B cell (primary cell): ENCODE data around the gene ANKS6. TPM values are rescaled to one million over a fixed set of nuclear protein-coding genes. Genes with fewer than 3 reads are reported as not detected.

Experiments
- ATAC-seq: fragments of 200-7000 bp; cut with Tn5 transposase; one replicate; pipeline ENCODE4 v1.10.0; 2021; ENCODE audit warnings: low read depth, mild to moderate bottlenecking, moderate number of reproducible peaks, moderate library complexity
- CTCF ChIA-PET: fragments of 350-600 bp; sonication (Branson Sonifier 250); formaldehyde crosslinking; loops from one replicate; lab custom pipeline; 2021; ENCODE audit warnings: antibody characterized with exemption, inconsistent platforms; lab: Charles Lee
- POLR2A ChIA-PET: fragments of 350-600 bp; sonication (Branson Sonifier 250); formaldehyde crosslinking; loops from one replicate; lab custom pipeline; 2021; ENCODE audit warnings: antibody characterized with exemption; lab: Charles Lee
- DNase-seq: peaks from one replicate; pipeline ENCODE4 v3.0.0; 2013
- H2AFZ ChIP-seq: 2 replicates; pipeline ENCODE4 v1.6.1; 2012; ENCODE audit warnings: mild to moderate bottlenecking, low read depth, low read length; ENCODE audit not compliant: insufficient read depth, poor library complexity, severe bottlenecking
- H3K27ac ChIP-seq, 2 donors: 1 replicate in 1 of 2; 2 replicates in 1 of 2; pipeline ENCODE4 v1.5.1; 2012 to 2013; ENCODE audit warnings: low read length in 2 of 2, mild to moderate bottlenecking in 2 of 2, moderate library complexity in 1 of 2
- H3K27me3 ChIP-seq, 4 experiments: fragments of 200-600 bp in 1 of 4; sonication (generic) in 1 of 4; replicated peaks in 1 of 4; 1 replicate in 2 of 4; 2 replicates in 2 of 4; pipeline versions ENCODE4 v1.6.1 to v1.7.0; 2013 to 2016; ENCODE audit warnings: low read length in 3 of 4, mild to moderate bottlenecking in 2 of 4, mixed read lengths in 1 of 4, moderate library complexity in 1 of 4; ENCODE audit not compliant: insufficient read depth in 4 of 4, control insufficient read depth in 3 of 4; ENCODE audit errors: control extremely low read depth in 1 of 4
- H3K36me3 ChIP-seq, 2 experiments: replicated peaks in 1 of 2; 1 replicate in 1 of 2; 2 replicates in 1 of 2; pipeline versions ENCODE4 v1.6.1 to v1.7.1; 2013; ENCODE audit warnings: low read length in 1 of 2; ENCODE audit not compliant: insufficient read depth in 2 of 2, control insufficient read depth in 1 of 2; ENCODE audit errors: control extremely low read depth in 1 of 2, extremely low read depth in 1 of 2
- H3K4me1 ChIP-seq, 2 donors: fragments of 200-600 bp in 1 of 2; sonication (generic) in 1 of 2; 1 replicate in 1 of 2; 2 replicates in 1 of 2; pipeline versions ENCODE4 v1.5.1 to v1.6.1; 2013 to 2017; ENCODE audit warnings: low read length in 2 of 2; ENCODE audit not compliant: control insufficient read depth in 2 of 2, insufficient read depth in 2 of 2
- H3K4me2 ChIP-seq: replicated peaks from 2 replicates; pipeline ENCODE3; 2012; ENCODE audit warnings: mild to moderate bottlenecking, low read depth, low read length; ENCODE audit not compliant: poor library complexity, severe bottlenecking
- H3K4me3 ChIP-seq, 5 experiments: fragments of 200-600 bp in 1 of 5; sonication (generic) in 1 of 5; 1 replicate in 3 of 5; 2 replicates in 2 of 5; pipeline versions ENCODE4 v1.5.1 to v1.7.0; 2011 to 2016; ENCODE audit warnings: low read length in 4 of 5, mild to moderate bottlenecking in 4 of 5, low read depth in 2 of 5, control low read depth in 1 of 5, moderate library complexity in 1 of 5; ENCODE audit not compliant: insufficient read depth in 1 of 5; ENCODE audit errors: control extremely low read depth in 1 of 5, extremely low read depth in 1 of 5
- H3K79me2 ChIP-seq: fragments of 200-600 bp; sonication (generic); one replicate; pipeline ENCODE4 v1.6.0; 2016; ENCODE audit warnings: low read length; ENCODE audit not compliant: control insufficient read depth, insufficient read depth
- H3K9ac ChIP-seq: fragments of 200-600 bp; sonication (generic); 2 replicates; pipeline ENCODE4 v1.6.1; 2017; ENCODE audit warnings: mild to moderate bottlenecking, low read length, moderate library complexity
- H3K9me3 ChIP-seq, 3 donors: one replicate each; pipeline versions ENCODE4 v1.6.1 to v1.7.1; 2013; ENCODE audit warnings: low read length in 2 of 3; ENCODE audit not compliant: control insufficient read depth in 2 of 3, insufficient read depth in 1 of 3; ENCODE audit errors: control extremely low read depth in 1 of 3
- H4K20me1 ChIP-seq: 2 replicates; pipeline ENCODE4 v1.6.0; 2012; ENCODE audit warnings: mild to moderate bottlenecking, low read length; ENCODE audit not compliant: insufficient read depth, control insufficient read depth, poor library complexity, severe bottlenecking
- H3K27ac Mint-ChIP-seq: one replicate; pipeline ENCODE4 v1.8.0; 2021; ENCODE audit warnings: mixed read lengths
- H3K27me3 Mint-ChIP-seq: one replicate; pipeline ENCODE4 v1.8.0; 2021; ENCODE audit warnings: mixed read lengths
- H3K4me1 Mint-ChIP-seq: one replicate; pipeline ENCODE4 v1.8.0; 2021; ENCODE audit warnings: mixed read lengths
- H3K4me3 Mint-ChIP-seq: one replicate; pipeline ENCODE4 v1.8.0; 2021; ENCODE audit warnings: mixed read lengths
- H3K9me3 Mint-ChIP-seq: one replicate; pipeline ENCODE4 v1.8.0; 2022; ENCODE audit warnings: mixed read lengths; ENCODE audit not compliant: insufficient read depth
- EZH2 ChIP-seq: IDR thresholded peaks from 2 replicates; pipeline ENCODE4 v1.6.1; 2012; ENCODE audit warnings: borderline replicate concordance, low read depth, mild to moderate bottlenecking, moderate library complexity, low read length; ENCODE audit not compliant: insufficient read depth, poor library complexity, severe bottlenecking
- WGBS: methylation state at CpG from one replicate; pipeline ENCODE4 v1.1.5; 2013; ENCODE audit warnings: missing lambda C conversion rate; ENCODE audit not compliant: insufficient coverage; 5-methylcytosine and 5-hydroxymethylcytosine counted together
- intact Hi-C: fragments of 100-400 bp; cut with micrococcal nuclease; formaldehyde crosslinking; loops from one replicate; pipeline ENCODE4 v1.10.0; 2022
- polyA plus RNA-seq: library from polyadenylated mRNA; depleted of rRNA; stranded (reverse); fragments of >200 nt; gene quantifications from 2 replicates; pipeline ENCODE4 v1.2.3, GENCODE V29; 2012
- total RNA-seq, 2 donors: library from RNA; stranded (reverse); fragments of 120-200 nt in 1 of 2; gene quantifications; 1 replicate in 1 of 2; 2 replicates in 1 of 2; pipeline versions ENCODE4 v1.2.3 to v1.2.4, GENCODE V29; 2013 to 2022
- TF ChIP-seq, protein P1 (sequence below): fragments of 200-600 bp; IDR thresholded peaks from one replicate; pipeline ENCODE4 v1.8.0; 2022; ENCODE audit warnings: antibody characterized with exemption, mild to moderate bottlenecking

The ANKS6 gene
- total and polyA plus RNA-seq, 2 donors (not counting 1 experiment from before 2014, with no cell fraction given): 11.4 to 16.1 TPM

DNA sequence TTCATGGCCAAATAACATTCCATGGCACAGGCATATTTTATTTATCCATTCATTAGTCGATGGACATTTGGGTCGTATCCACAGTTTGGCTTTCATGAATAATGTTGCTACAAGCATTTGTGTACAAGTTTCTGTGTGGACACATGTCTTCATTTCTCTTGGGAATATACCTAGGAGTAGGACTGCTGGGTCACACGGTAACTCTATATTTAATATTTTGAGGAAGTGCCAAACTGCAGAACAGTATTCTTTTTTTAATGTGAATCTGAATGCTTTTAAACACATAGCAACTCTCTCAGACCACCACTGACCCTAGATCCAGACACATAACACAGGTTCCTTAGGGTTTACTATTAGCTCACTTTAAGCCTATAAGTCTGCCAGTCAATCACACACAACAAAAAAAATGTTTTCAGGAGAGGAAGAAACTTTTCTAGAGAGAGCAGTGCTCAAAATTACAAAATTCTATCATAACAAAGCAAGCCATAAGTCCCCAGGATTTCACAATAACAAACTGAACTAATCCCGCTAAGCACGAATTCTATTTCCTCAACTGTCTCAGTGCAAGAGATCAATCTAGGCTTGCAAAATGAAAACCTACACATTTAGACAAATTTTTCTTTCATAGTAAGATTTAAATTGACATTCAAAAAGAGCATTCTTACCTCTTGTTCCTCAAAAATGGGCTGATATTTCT is 45.8 kb downstream of the ANKS6 start:
- Mint-ChIP-seq H3K27ac (no peak overlapping the region), H3K9me3 (no peaks in the 10 kb centered on the region), H3K27me3 (no peaks in the 10 kb centered on the region), H3K4me1 (no peaks in the 10 kb centered on the region), H3K4me3 (no peak overlapping the region)
- Histone ChIP-seq H3K9ac (no peak overlapping the region), H3K4me1 (no peaks in the 10 kb centered on the region), H4K20me1 (no peaks in the 10 kb centered on the region), H3K4me2 (no peak overlapping the region), H3K79me2 (no peaks in the 10 kb centered on the region), H2AFZ (no peak overlapping the region), H3K27ac (no peak overlapping the region), H3K4me3 (no peak overlapping the region), H3K9me3 (no peaks in the 10 kb centered on the region), H3K36me3 (peaks cover 0 to 12% of the 10 kb centered on the region in 2 experiments), H3K27me3 (no peaks in the 10 kb centered on the region)
- ATAC-seq (no peak), DNase-seq (no peak)
- TF ChIP-seq, protein P1, sequence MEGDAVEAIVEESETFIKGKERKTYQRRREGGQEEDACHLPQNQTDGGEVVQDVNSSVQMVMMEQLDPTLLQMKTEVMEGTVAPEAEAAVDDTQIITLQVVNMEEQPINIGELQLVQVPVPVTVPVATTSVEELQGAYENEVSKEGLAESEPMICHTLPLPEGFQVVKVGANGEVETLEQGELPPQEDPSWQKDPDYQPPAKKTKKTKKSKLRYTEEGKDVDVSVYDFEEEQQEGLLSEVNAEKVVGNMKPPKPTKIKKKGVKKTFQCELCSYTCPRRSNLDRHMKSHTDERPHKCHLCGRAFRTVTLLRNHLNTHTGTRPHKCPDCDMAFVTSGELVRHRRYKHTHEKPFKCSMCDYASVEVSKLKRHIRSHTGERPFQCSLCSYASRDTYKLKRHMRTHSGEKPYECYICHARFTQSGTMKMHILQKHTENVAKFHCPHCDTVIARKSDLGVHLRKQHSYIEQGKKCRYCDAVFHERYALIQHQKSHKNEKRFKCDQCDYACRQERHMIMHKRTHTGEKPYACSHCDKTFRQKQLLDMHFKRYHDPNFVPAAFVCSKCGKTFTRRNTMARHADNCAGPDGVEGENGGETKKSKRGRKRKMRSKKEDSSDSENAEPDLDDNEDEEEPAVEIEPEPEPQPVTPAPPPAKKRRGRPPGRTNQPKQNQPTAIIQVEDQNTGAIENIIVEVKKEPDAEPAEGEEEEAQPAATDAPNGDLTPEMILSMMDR: no peak
- TF ChIP-seq EZH2: no peak
- intact Hi-C loops: no loop called here
- CTCF ChIA-PET: no interaction called here
- WGBS: 80% methylated on average over 1 of the region's 5 CpGs
- POLR2A ChIA-PET: no interaction called here

DNA sequence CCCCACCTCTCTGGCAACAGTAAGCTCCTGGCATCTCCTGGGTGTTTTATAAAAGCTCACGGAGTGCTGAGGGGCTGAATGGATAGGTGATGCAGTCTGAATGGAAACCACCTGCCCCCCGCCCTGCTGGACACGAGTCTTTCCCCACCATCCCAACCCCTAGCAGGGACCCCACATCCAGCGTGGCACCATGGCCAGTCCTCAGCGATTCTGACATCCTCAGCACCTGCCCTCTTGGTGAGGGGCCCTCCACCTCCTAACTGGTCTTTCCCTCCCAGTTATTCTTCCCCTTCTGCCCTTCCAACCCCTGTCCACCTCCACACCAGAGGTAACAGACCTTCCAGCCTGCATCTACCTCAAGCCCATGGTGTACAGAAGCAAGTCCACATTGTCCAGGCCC is 48.9 kb downstream of the ANKS6 start:
- no peak overlapping the region for H3K27ac Mint-ChIP-seq
- no peak overlapping the region for H2AFZ ChIP-seq
- H3K9ac ChIP-seq: no peak overlapping the region
- no peaks in the 10 kb centered on the region for H3K27me3 Mint-ChIP-seq
- no peaks in the 10 kb centered on the region for H3K27me3 ChIP-seq
- no peak overlapping the region for H3K4me2 ChIP-seq
- no peaks in the 10 kb centered on the region for H3K79me2 ChIP-seq
- POLR2A ChIA-PET: no interaction called here
- H3K4me1 ChIP-seq: no peaks in the 10 kb centered on the region
- no peaks in the 10 kb centered on the region for H3K9me3 Mint-ChIP-seq
- intact Hi-C loops: no loop called here
- ATAC-seq (no peak), DNase-seq (no peak)
- no peaks in the 10 kb centered on the region for H3K4me1 Mint-ChIP-seq
- TF ChIP-seq EZH2: no peak
- TF ChIP-seq, protein P1: no peak
- H3K27ac ChIP-seq: no peak overlapping the region
- peaks cover 0 to 13% of the 10 kb centered on the region in 2 experiments for H3K36me3 ChIP-seq
- no peaks in the 10 kb centered on the region for H3K9me3 ChIP-seq
- H3K4me3 Mint-ChIP-seq: no peak overlapping the region
- CTCF ChIA-PET: interaction anchor here (0.7 kb wide), 1 partner anchor 136 kb away, joined by 3 read pairs; no protein-coding TSS in a partner anchor
- WGBS: 93% methylated on average over 4 of the region's 5 CpGs
- no peaks in the 10 kb centered on the region for H4K20me1 ChIP-seq
- no peak overlapping the region for H3K4me3 ChIP-seq
